GM18502 (cell line): Measurements from ENCODE around the gene SLC7A10.
"Not testable (repeated sequence)": the region's sequence is repeated elsewhere in the genome, so short reads cannot be mapped to it uniquely, and the experiment has no call there.

Experiments used
- ATAC-seq: cut with Tn5 transposase; IDR thresholded peaks from one replicate; pipeline ENCODE4 v1.9.1; 2021; ENCODE audit warnings: mild to moderate bottlenecking; ENCODE audit not compliant: unreplicated experiment, poor library complexity

Gene SLC7A10

DNA sequence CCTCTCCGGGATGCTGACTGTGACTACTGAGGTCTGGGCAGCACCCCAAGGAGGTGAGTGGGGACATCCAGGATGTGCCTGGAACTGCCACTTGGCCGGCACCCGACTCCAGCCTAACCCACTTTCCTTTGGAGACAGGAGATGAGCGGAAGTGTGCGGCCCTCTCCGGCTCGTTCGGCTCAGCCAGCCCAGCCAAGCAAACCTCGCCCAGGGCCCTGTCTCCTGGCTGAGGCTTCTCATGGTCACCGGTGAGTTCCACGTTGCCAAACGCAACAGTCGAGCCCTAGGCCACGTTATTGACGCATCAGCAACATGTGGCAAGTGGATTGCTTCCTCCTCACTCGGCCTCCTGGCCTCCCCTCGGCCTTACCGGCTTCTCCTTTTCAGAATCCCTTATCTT, 5.5 kb downstream of the SLC7A10 start:
- no peak for ATAC-seq

DNA sequence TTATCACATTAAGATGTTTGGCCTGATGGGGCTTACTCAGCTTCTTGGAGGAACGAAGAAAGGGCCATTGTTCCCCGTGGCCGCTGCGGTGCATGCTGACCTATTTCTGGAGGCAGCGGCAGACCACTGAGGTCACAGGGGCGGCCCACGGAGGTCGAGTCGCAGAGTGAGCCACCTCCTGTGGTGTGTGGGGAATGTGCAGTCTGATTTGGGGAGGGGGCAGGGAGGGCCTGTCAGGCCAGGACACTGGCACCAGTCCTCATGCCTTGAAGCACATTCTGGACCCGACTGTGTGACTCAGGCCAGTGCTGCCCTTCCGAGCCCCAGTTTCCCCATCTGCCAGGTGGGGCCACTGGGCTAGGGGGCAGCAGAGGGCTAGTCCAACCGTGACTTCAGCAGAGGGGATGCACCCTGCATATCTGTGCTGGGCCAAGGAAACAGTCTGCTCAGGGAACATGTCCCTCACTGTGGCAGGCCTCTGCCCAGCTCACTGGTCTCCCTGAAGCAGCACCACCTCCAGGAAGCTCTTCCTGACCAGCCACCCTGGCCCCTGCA, 6.3 kb downstream of the SLC7A10 start:
- ATAC-seq, result no peak

DNA sequence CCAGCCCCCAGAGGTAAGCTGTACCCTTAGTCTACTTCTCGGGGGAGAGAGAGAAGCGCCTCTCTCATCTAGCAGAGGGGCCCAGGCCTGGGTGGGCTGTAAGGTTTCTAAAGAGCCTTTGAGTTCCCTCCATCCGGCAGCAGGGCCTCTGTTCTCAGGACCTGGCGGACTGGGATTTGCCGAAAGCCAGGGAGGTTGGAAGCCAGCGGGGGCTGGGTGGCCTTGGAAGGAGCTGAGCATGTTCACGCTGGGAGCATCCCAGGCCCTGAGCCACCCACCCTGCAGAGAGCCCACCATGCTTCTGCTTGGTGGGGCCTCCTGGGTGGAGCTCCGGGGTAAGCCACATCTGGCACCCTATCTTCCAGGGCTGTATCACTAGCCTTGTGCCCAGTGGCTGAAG, 7.8 kb downstream of the SLC7A10 start:
- ATAC-seq, result no peak

DNA sequence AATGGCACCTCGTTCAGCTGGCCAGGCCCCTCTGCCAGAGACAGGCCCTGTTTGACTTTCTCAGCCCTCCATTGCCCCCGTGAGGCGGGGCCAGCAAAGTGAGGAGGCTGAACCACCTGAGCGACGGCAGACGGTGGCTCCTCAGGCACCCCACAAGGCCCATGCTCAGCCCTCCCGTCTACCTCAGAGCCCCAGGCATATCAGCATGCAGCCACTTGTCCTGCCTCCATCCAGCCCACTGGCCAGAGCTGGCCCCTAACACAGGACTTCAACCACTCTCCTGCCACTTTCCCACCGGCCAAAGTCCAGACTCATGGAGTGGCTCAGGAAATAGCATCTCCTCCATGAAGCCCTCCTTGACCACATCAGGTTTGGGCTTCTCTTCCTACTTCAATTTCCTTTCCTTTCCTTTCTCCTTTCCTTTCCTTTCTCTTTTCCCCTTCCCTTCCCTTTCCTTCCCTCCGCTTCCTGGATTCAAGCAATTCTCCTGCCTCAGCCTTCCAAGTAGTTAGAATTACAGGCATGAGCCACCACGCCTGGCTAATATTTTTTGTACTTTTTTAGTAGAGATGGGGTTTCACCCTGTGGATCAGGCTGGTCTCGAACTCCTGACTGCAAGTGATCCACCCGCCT, 9.3 kb downstream of the SLC7A10 start:
- ATAC-seq, result no peak

DNA sequence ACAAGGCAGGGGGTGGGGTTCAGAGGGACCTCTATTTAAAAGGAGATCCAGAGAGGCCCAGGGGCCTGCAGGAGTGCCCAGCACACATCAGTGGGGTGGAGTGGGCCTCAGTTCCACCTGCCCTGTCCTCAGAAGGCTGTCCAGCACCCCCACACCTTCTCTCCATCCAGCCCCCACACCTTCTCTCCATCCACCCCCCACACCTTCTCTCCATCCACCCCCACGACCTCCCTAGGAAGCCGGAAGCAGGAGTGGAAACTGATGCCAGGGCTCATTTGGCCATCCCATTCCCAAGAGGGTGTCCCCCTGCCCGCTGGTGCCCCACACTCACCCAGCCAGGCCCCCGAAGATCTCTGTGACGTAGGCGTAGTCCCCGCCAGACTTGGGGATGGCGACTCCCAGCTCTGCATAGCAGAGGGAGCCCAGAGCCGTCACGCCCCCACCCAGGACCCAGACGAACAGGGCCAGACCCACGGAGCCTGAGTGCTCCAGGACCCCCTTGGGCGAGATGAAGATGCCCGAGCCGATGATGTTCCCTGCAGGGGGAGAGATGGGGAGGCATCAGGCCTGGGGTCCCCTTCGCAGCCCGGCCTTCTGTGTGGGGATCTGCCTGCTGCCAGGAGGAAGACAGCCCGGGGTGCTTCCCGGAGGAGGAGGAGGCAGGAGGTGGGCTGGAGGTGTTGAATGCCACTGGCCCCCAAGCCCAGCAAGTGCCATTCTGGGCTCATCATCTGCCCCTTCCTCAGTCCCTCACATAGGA, 10.0 kb downstream of the SLC7A10 start:
- no peak for ATAC-seq

DNA sequence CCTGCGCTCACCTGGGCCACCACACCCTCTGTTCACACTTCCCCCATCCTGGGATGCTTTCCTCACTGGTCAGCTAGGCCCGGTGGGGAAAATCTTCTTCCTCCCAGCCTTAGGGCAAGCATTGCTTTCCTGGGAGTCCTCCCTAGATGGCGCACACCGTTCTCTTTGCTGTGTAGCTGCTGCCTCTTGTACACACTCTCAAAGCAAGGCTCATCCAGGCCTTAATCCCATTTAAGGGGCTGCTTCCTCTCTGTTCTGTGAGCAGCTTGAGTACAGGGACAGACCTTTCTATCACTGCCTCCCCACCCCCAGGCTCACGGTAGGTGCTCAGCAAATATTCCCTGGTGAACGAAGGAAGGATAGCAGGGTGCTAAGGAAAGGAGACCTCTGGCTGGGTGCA, 11.1 kb downstream of the SLC7A10 start:
- no peak for ATAC-seq

DNA sequence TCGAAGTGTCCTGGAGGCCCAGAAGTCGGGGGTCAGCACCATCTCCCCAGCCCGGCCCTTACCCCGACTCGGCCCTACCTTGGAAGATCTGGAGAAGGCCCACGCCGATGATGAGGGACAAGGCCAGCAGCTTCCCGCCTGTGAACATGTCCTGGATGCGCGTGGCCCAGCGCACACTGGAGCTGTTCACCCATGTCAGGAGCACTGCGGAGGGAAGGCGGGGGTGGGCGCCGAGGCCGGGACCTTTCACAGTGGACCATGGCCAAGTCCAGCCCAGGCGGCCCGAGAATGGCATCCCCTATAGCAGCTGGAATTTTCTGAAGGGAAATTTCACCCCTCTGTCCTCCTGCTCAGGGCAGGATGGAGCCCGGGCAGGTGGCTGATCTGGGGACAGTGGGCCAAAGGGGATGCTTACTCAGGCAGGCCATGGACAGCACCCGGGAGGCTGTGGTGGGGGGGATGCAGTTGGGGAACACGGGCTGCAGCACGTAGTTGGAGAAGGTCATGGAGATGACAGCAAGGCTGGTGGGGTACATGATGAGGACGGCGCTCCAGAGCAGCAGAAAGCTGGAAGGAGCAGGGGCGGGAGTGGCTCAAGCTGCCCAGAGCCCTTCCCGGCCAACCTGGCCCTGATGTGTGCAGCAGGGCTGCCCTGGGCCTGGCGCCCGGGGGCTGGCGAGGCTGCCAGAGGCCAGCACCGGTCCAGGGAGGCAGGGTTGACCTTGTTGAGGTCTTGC, 13.0 kb downstream of the SLC7A10 start:
- ATAC-seq, result no peak

DNA sequence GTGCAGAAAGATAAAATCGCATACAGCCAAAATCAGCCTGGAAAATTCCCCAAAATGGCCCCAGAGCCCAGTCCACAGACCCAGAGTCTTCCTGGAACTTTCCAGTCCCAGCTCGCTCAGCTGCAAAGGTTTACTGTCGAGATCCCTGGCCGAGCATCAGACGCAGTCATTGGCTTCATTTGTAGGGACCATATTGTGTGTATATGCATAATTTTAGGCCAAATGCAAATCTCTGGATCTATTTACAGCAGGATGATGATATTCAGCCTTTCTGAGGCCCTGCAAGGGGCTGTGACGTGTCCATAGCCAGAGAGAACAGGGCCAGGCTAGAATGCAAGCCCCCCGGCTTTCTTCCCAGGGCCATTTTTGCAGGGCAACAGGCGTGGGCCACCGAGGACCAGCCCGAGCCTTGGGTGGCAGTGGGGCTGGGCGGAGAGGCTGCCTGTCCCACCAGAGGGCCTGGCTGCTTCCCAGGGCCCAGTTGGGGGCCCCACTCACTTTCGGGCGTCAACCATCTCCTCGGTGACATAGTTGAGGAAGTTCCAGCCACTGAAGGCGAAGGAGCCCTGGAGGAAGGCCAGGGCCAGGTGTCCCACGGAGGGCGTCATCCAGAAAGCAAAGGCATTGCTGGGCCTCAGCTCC, 13.7 kb downstream of the SLC7A10 start:
- ATAC-seq, result no peak

DNA sequence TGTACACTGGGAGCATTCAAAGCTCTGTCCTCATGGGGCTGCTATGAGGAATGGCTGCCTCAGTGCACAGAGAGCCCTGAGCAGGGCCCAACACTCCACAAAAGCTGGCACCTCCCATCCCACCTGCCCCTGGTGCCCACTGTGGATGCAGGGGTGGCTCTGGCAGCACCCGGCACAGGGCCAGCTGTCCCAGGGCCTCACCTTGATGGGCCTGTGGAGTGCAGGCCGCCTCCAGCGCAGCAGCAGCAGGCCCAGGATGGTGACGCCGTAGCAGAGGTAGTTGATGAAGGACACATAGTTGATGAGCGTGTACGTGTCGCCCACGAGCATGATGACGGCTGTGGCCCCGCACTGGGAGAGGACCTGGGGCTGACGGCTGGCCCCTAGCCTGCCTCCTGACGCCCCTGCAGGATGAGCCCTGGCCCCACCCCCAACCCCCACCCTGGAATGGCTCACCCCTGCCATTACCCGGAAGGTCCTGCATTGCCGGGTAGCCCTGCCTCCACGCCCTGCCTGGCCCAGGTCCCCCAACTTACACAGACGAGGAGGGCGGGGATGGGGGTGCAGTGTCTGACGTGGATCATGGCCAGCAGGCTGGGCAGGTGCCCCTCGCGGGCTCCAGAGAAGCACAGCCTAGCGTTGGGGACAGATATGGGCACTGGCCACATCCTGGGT, 15.2 kb downstream of the SLC7A10 start:
- ATAC-seq, result no peak

DNA sequence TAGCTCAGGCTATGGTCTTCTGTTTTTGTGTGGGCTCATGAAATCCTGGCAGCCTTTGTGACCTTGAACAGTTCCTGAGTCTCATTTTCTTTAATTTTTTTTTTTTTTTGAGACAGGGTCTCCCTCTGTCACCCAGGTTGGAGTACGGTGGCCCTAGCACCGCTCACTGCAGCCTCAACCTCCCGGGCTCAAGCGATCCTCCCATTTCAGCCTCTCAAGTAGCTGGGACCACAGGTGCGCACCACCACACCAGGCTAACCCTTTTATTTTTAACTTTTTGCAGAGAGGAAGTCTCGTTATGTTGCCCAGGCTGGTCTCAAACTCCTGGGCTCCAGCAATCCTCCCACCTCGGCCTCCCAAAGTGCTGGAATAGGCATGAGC, 15.8 kb downstream of the SLC7A10 start:
- ATAC-seq, result not testable (repeated sequence)

DNA sequence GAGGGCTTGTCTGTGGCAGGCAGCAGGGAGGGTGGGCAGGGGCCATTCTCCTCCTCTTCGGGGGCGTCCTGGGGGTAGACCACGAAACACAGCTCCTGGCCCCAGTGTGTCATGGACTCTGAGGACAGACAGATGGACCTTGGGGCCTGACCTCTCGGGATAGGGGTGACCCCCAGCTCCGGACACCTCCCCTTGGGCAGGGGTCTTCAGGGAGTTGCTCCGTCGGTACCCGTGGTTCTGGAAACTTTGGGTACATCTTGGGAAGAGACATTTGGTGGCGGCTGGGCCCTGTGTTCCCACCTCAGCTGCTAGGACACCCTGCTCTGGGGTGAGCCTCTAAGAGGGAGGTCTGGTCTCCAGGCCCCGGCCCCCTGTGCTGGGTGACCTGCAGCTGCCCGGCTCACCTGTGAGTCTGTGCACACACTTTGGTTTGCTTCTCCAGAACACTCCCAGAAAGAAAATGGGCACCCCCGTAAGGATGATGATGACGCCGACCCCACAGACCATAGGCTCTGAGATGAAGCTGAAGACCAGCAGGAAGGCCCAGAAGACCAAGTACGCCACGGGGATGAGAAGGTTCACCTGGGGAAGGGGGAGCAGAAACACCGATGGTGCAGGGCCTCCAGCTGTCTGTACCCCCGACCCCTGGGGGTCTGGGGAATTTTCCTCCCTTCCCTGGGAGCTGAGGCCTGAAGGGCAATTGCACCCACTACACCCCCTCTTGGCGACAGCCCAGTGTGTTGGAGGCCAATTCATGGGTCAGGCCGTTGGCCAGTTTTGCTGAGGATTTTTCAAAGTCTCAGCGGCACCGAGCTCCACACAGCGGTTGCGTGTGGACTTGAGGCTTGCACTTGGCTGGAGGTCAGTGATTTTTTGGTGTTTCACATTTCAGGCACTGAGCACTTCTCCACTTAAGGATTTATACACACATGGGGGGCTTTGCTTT, 16.5 kb downstream of the SLC7A10 start:
- no peak for ATAC-seq

DNA sequence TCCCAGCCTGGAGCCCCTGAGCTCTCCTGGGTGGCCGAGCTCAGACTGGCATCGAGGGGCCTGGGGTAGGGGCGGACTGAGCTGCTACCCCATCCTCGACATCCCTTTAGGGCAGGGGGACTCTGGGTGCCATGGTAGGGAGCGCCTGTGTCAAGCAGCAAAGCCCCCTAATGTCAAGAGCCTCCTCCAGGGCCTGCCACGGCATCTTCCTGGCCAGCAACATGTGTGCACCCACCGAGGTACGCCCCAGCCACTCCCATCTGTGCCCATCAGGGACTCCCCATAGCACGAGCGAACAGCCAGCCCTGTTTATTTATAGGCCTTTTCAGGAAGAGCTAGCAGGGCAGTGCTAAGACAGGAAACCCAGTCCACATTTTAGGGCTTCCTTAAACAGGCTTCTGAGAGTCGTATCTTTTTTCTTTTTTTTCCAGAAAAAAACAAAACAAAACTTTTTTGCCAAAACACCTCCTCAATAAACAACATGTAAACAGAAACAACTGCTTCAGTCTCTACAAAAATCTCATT, 17.2 kb downstream of the SLC7A10 start:
- ATAC-seq, result no peak

DNA sequence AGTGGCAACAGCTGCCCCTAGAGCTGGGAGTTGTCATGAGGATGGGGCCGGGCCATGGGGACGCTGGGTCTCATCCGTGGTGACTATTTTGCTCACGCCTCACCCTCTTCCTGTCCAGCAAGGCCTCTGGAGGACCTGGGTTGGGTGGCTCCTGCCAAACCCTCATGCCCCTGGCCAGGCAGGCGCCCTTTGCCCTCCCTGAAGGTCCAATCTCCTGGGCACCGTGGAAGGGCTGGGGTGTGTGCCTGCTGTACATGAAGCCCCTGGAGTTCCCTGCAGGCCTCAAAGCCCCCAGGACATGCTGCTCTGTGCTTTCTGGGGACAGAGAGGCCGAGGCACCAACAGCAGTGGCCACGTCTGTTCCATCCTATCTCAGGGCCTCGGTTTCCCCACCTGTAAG, 17.7 kb downstream of the SLC7A10 start:
- ATAC-seq, result no peak

DNA sequence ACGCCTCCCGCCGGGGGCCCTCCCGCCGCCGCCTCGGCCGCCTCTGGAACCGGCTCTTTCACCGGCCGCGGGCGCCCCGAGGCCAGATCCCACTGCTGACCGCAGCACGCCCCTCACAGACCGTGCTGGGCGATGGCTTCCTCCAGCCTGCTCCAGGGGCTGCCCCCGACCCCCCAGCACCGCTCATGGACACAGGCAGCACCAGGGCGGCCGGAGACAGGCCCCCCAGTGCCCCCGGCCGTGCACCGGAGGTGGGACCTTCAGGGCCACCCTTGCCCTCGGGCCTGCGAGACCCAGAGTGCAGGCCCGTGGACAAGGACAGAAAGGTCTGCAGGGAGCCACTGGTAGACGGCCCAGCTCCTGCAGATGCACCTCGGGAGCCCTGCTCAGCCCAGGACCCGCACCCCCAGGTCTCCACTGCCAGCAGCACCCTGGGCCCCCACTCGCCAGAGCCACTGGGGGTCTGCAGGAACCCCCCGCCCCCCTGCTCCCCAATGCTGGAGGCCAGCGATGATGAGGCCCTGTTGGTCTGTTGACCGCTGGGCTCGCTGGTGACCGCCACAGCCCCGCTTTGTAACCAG, 18.5 kb downstream of the SLC7A10 start:
- no peak for ATAC-seq

DNA sequence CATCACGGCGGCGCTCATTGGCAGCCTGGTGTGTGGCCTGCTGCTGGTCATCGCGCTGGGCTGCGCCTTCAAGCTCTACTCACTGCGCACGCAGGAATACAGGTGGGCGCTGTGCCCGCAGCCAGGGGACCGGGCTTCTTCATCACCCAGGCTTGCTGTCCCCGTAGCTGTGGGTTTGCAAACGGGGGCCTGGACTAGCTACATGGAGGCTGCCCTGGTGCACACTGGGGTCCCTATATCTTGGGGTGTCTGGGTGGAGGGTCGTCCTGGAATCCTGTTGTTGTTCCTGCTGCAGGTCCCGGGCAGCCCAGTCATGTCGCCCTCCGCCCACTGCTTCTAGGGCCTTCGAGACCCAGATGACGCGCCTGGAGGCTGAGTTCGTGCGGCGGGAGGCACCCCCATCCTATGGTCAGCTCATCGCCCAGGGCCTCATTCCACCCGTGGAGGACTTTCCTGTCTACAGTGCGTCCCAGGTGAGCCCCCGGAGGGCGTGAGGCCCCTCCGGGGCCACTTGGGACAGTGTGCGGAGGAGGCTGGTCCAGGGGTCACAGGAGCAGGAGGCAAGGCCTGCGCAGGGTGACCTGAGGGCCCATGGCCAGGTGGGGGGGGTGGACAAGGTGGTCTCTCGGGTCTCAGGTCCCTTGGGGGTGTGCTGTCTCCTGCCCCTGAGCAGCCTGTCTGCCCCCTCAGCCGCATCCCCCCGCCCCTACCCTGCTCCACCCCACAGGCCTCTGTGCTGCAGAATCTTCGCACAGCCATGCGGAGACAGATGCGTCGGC, 19.2 kb downstream of the SLC7A10 start:
- no peak for ATAC-seq

DNA sequence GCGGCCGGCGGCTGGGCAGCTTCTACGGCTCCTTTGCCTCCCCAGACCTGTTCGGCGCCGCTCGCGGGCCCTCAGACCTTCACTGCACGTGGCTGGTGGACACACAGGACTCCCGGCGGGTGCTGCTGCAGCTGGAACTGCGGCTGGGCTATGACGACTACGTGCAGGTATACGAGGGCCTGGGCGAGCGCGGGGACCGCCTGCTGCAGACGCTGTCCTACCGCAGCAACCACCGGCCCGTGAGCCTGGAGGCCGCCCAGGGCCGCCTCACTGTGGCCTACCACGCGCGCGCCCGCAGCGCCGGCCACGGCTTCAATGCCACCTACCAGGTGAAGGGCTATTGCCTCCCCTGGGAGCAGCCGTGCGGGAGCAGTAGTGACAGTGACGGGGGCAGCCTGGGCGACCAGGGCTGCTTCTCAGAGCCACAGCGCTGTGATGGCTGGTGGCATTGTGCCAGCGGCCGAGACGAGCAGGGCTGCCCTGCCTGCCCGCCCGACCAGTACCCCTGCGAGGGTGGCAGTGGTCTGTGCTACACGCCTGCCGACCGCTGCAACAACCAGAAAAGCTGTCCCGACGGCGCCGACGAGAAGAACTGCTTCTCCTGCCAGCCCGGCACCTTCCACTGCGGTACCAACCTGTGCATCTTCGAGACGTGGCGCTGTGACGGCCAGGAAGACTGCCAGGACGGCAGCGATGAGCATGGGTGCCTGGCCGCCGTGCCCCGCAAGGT, 20.0 kb downstream of the SLC7A10 start:
- no peak for ATAC-seq

DNA sequence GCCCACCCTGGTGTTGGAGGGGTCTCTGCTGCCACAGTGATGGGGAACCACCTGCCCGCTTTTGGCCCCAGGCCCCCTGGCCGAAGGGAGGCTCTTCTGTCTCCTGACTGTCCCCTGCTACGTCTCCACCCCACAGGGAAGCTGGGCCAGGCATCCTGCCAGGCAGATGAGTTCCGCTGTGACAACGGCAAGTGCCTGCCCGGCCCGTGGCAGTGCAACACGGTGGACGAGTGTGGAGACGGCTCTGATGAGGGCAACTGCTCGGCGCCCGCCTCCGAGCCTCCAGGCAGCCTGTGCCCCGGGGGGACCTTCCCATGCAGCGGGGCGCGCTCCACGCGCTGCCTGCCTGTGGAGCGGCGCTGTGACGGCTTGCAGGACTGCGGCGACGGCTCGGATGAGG, 20.5 kb downstream of the SLC7A10 start:
- ATAC-seq, result no peak
